GM10847 (cell line): Measurements from ENCODE around the gene FRMD5.
A peak's percentile ranks its signal among the peaks of the same experiment; 100 is the strongest.

ENCODE experiments used
- POLR2A ChIP-seq: IDR thresholded peaks from 2 replicates; pipeline ENCODE4 v1.6.1; 2011; ENCODE audit not compliant: insufficient read length; ENCODE audit errors: extremely low read depth

FRMD5 gene

GRCh38 chr15:43828061-43828657 is 366.9 kb downstream of the FRMD5 start:
- TF ChIP-seq POLR2A = no peak

- peak; percentile 24 for TF ChIP-seq POLR2A
These were observed 368.3 kb downstream of the FRMD5 start, which contains the start of gene WDR76 for GRCh38 chr15:43826508-43827341. WDR76 (plus strand) TSS chr15:43827002; CDS start chr15:43827033, 31 bp downstream.

DNA sequence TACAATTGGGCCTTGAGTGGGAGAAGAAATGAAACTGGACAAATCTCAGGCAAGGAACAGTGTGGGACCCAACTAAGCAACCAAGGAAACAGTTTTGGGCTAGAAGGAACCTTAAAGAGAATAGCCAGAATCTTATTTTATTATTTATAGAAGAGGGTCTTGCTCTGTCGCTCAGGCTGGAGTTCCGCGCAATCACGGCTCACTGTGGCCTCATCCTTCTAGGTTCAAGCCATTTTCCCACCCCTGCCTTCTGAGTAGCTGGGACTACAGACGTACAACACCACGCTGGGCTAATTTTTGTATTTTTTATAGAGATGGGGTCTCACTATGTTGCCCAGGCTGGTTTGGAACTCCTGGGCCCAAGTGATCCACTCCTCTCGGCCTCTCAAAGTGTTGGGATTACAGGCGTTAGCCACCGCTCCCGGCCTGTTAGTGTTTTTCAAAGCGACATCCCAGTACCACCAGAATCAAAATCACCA is 369.0 kb downstream of the FRMD5 start:
- no peak for TF ChIP-seq POLR2A

DNA sequence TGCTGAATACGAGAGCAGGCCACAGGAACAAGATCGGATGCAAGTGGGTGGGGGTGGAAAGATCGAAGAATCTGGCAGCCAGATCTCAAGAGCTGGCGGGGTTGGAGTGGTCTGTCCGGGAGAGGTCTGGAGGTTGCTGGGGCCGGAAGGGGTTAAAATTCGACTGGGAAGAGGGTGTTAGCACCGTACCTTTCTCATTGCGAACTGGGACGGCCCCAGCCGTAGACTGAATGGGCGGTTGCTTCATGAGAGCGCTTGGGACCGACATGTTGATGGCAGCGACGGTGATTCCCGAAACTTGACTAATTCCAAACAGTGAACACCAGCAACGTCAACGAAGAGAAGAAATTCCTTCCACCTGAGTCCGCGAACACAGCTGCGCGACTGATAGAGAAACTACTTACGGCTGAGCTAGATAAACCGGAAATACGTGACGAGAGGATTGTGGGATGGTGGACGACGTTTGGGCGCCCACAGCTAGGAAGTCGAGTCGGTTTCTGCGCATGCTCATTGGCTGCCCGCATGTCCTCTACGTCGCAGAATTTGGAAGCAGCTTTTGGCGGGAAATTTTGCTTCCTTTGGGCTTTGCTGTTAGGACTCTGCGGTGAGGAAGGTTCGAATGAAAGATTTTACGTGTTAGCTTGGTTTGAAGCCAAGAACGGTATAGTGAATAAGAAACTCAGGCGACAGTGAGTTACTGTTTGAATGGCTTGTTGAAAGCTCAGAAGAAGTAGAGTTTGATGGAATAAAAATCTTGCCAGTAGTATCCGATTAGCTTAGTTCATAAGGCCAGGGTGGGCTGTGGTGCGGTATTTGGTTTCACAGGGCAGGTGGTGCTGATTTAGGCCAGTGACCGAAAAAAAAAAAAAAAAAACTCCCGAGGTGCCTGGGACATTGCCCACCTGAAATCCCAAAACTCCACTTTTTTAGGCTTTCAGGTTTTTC is 370.5 kb downstream of the FRMD5 start, which contains the start of gene MFAP1:
TSS of gene MFAP1 (minus strand) at position 389 of the 945 bp plus-strand sequence. CDS start at position 268, 121 bp downstream.
- TF ChIP-seq POLR2A = peak; percentile 70

DNA sequence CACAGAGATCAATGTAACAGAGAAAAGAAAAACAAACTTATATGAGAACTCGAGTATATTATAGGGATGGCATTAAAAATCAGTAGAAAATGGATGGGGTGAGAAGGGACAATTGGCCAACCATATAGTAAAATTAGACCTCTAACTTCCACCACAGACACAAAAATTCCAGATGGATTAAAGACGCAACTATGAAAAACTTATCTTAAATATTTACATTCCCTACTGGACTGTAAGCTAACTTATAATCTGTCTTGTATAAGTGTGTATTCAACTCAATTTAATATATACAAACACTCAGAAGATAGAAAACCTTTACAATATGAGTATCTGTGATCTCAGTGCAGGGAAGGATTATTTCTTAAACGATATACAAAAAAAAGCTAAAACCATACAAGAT is 373.6 kb downstream of the FRMD5 start:
- no peak for TF ChIP-seq POLR2A
